ENCODE results near the gene C2CD2.

The C2CD2 gene

DNA sequence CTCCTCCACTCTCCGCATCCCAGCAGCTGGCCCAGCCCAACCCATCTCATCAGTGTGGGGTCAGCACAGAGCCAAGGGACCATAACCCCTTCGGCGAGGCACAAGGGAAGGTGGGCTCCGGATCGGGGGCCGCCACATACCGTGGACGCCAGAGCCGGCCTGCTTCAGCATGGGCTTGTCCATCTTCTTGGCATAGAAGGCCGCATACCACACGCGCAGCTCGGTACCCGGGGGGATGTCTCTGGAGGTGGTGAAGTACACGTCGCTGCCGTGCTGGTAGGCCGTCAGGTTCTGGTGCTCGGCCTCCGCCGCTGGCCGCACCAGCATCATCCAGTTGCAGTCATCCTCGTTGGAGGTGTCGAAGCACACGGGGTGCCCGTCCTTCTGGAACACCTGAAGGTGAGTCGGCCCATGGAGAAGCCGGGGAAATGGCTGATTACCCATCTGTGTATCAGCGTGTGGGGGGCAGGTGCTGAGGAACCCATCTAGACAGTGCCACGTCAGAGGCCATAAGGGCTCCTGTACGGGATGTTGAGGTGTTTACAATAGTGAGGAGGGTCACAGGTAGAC, 99.3 kb downstream of the C2CD2 start:
- TF ChIP-seq TAF1 (IDR thresholded peaks at IDR 0.05; ENCODE audit: borderline replicate concordance, insufficient read depth, low read length) = no peak
- no peak for TF ChIP-seq SIN3A (IDR thresholded peaks at IDR 0.05; ENCODE audit: borderline replicate concordance, insufficient read depth, low read length)
- no peak for TF ChIP-seq POLR2AphosphoS5 (IDR thresholded peaks at IDR 0.05; ENCODE audit: low read depth, low read length)
- no peak for TF ChIP-seq FOXP2 (optimal IDR thresholded peaks at IDR 0.05; ENCODE audit: borderline replicate concordance, extremely low read depth, extremely low read length, insufficient read depth)
- TF ChIP-seq, protein P1, sequence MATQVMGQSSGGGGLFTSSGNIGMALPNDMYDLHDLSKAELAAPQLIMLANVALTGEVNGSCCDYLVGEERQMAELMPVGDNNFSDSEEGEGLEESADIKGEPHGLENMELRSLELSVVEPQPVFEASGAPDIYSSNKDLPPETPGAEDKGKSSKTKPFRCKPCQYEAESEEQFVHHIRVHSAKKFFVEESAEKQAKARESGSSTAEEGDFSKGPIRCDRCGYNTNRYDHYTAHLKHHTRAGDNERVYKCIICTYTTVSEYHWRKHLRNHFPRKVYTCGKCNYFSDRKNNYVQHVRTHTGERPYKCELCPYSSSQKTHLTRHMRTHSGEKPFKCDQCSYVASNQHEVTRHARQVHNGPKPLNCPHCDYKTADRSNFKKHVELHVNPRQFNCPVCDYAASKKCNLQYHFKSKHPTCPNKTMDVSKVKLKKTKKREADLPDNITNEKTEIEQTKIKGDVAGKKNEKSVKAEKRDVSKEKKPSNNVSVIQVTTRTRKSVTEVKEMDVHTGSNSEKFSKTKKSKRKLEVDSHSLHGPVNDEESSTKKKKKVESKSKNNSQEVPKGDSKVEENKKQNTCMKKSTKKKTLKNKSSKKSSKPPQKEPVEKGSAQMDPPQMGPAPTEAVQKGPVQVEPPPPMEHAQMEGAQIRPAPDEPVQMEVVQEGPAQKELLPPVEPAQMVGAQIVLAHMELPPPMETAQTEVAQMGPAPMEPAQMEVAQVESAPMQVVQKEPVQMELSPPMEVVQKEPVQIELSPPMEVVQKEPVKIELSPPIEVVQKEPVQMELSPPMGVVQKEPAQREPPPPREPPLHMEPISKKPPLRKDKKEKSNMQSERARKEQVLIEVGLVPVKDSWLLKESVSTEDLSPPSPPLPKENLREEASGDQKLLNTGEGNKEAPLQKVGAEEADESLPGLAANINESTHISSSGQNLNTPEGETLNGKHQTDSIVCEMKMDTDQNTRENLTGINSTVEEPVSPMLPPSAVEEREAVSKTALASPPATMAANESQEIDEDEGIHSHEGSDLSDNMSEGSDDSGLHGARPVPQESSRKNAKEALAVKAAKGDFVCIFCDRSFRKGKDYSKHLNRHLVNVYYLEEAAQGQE (IDR thresholded peaks at IDR 0.05; ENCODE audit: insufficient read depth in 1 of 2, low read depth in 2 of 2, low read length in 2 of 2) = no peak

DNA sequence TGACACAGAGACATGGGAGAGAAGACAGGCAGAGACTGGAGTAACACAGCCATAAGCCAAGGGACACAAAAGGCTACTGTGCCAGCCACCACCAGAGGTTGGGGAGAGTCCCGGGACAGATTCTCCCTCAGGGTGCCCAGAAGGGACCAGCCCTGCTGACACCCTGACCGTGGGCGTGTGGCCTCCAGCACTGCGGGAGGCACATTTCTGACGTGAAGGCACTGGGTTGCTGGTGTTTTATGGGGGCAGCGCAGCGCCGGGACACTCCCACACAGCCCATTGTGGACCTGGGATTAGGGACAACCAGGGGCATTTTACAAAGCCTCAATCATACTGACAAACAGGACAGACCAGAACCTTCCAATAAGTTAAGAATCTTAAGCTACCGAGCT, 100.9 kb downstream of the C2CD2 start:
- TF ChIP-seq POLR2AphosphoS5 (IDR thresholded peaks at IDR 0.05; ENCODE audit: low read depth, low read length) (no peak), SIN3A (IDR thresholded peaks at IDR 0.05; ENCODE audit: borderline replicate concordance, insufficient read depth, low read length) (no peak)
- TF ChIP-seq, protein P1 (IDR thresholded peaks at IDR 0.05; ENCODE audit: insufficient read depth in 1 of 2, low read depth in 2 of 2, low read length in 2 of 2) = no peak

DNA sequence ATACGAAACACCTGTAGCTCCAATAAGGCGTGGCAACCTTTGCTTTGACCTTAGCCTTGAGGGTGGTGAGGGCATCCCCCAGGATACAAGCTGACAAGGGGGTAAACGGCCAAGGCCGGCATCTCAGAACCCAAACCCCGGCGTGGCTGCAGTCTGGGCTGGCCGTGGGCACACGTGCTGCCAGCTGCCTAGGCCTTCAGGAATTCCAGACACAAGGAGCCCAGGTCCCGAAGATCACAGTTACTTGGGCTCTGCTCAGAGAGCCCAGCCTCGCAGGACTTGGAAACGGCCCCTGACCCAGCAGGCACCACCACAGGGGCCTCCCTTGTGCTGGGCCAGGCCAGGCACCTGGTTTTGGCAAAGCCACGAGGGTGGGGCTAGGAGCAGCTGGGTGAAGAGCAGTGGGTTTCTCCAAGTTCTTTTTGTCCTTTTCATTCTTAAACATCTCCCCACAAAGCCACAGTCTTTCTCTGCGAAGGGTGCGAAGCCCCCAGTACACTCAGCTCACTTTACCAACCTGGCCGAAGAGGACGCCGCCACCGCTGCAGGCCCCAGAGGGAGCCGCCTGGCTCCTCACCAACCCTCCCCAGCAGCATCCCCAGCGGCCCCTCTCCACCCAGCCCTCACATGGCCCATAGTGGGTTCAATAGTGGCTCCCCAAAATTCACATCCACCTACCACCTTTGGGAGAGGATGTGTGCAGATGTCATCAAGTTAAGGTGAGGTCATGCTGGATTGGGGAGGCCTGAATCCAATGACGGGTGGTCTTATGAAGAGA, 101.5 kb downstream of the C2CD2 start:
- TF ChIP-seq POLR2AphosphoS5 (IDR thresholded peaks at IDR 0.05; ENCODE audit: low read depth, low read length) = no peak
- TF ChIP-seq, protein P1 (IDR thresholded peaks at IDR 0.05; ENCODE audit: insufficient read depth in 1 of 2, low read depth in 2 of 2, low read length in 2 of 2) = no peak
- TF ChIP-seq TAF1 (IDR thresholded peaks at IDR 0.05; ENCODE audit: borderline replicate concordance, insufficient read depth, low read length) = no peak
- TF ChIP-seq SIN3A (IDR thresholded peaks at IDR 0.05; ENCODE audit: borderline replicate concordance, insufficient read depth, low read length) = no peak
- no peak for TF ChIP-seq FOXP2 (optimal IDR thresholded peaks at IDR 0.05; ENCODE audit: borderline replicate concordance, extremely low read depth, extremely low read length, insufficient read depth)

DNA sequence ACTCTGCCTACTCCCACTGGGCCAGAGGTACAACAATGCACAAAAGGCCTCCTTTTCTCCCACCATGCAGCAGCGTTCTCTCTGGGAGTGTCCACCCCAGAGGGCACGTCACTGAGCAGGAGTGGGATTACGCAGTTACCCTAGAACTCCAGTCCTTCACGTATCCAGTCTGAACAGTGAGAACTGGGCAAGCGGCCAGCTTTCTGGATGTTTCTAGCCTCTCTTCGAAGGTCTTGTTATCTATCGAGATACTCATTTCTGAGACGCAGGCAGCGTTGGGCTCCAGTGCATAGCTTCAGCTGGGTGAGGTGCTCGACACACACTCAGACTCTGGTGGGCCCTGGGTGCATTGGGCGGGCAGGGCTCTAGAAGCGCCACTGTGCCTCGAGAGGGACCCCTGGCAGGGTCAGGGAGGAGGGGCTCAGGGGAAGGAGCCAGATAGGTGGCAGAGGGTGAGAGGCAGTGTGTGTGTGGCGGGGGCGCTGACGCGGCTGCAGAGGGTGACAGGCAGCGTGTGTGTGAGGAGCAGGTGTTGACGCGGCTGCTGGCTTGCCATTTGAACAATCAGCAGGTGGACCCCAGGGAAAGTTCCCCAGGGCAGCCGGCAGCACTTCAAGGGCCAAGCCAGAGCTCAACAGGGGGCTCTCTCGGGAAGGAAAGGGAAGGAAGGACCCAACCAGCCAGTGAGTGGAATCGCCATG, 102.6 kb downstream of the C2CD2 start:
- TF ChIP-seq, protein P1 (IDR thresholded peaks at IDR 0.05; ENCODE audit: insufficient read depth in 1 of 2, low read depth in 2 of 2, low read length in 2 of 2) = no peak
- TF ChIP-seq FOXP2 (optimal IDR thresholded peaks at IDR 0.05; ENCODE audit: borderline replicate concordance, extremely low read depth, extremely low read length, insufficient read depth) (no peak), SIN3A (IDR thresholded peaks at IDR 0.05; ENCODE audit: borderline replicate concordance, insufficient read depth, low read length) (no peak), POLR2AphosphoS5 (IDR thresholded peaks at IDR 0.05; ENCODE audit: low read depth, low read length) (no peak), TAF1 (IDR thresholded peaks at IDR 0.05; ENCODE audit: borderline replicate concordance, insufficient read depth, low read length) (no peak)

Measured in PFSK-1 (cell line).